ENCODE results near the gene LSM5.
"Not testable (repeated sequence)": the region's sequence is repeated elsewhere in the genome, so short reads cannot be mapped to it uniquely, and the experiment has no call there.

The LSM5 gene

GRCh38 chr7:32502728-32503127 lies 12.5 kb upstream of the LSM5 start:
- DNase-seq (ENCODE audit: low read depth), result no peak

GRCh38 chr7:32501522-32501921 lies 11.3 kb upstream of the LSM5 start:
- peak; percentile 46 for DNase-seq (ENCODE audit: low read depth)

GRCh38 chr7:32500922-32501341 lies 10.8 kb upstream of the LSM5 start:
- DNase-seq (ENCODE audit: low read depth), result peak; percentile 27

- DNase-seq (ENCODE audit: low read depth), result not testable (repeated sequence)
Measured at GRCh38 chr7:32500216-32500615, 10.0 kb upstream of the LSM5 start.

- DNase-seq (ENCODE audit: low read depth), result not testable (repeated sequence)
Measured at GRCh38 chr7:32499755-32500154, 9.6 kb upstream of the LSM5 start.

GRCh38 chr7:32496052-32496813 lies 6.1 kb upstream of the LSM5 start:
- no peak for DNase-seq (ENCODE audit: low read depth)

- DNase-seq (ENCODE audit: low read depth), result peak; percentile 92
Measured at GRCh38 chr7:32495298-32496051, 5.3 kb upstream of the LSM5 start, which contains the start of gene AVL9. Gene AVL9, plus strand, starts transcription at chr7:32495489. Its CDS starts 221 bp downstream, at chr7:32495710.

- DNase-seq (ENCODE audit: low read depth), result no peak
Measured at GRCh38 chr7:32494946-32495297, 4.7 kb upstream of the LSM5 start.

GRCh38 chr7:32489788-32490126 lies 423 bp downstream of the LSM5 start:
- no peak for DNase-seq (ENCODE audit: low read depth)

- DNase-seq (ENCODE audit: low read depth), result no peak
Measured at GRCh38 chr7:32481921-32482320, 8.3 kb downstream of the LSM5 start.

GRCh38 chr7:32481176-32481575 lies 9.0 kb downstream of the LSM5 start:
- DNase-seq (ENCODE audit: low read depth), result no peak

GRCh38 chr7:32479574-32480200 lies 10.5 kb downstream of the LSM5 start:
- peak; percentile 51 for DNase-seq (ENCODE audit: low read depth)

GRCh38 chr7:32477649-32477980 lies 12.6 kb downstream of the LSM5 start:
- no peak for DNase-seq (ENCODE audit: low read depth)

GRCh38 chr7:32476816-32477648 lies 13.1 kb downstream of the LSM5 start:
- no peak for DNase-seq (ENCODE audit: low read depth)

GRCh38 chr7:32474008-32474407 lies 16.2 kb downstream of the LSM5 start:
- no peak for DNase-seq (ENCODE audit: low read depth)

GRCh38 chr7:32472015-32472414 lies 18.2 kb downstream of the LSM5 start:
- DNase-seq (ENCODE audit: low read depth), result no peak

- no peak for DNase-seq (ENCODE audit: low read depth)
Measured at GRCh38 chr7:32470871-32471270, 19.3 kb downstream of the LSM5 start.

- DNase-seq (ENCODE audit: low read depth), result not testable (repeated sequence)
Measured at GRCh38 chr7:32470004-32470403, 20.2 kb downstream of the LSM5 start.

- not testable (repeated sequence) for DNase-seq (ENCODE audit: low read depth)
Measured at GRCh38 chr7:32464641-32465416, 25.4 kb downstream of the LSM5 start.

GRCh38 chr7:32462977-32463376 lies 27.2 kb downstream of the LSM5 start:
- no peak for DNase-seq (ENCODE audit: low read depth)

GRCh38 chr7:32462451-32462850 lies 27.7 kb downstream of the LSM5 start:
- no peak for DNase-seq (ENCODE audit: low read depth)
